ENCODE data around the gene LDAH.

LDAH gene

DNA sequence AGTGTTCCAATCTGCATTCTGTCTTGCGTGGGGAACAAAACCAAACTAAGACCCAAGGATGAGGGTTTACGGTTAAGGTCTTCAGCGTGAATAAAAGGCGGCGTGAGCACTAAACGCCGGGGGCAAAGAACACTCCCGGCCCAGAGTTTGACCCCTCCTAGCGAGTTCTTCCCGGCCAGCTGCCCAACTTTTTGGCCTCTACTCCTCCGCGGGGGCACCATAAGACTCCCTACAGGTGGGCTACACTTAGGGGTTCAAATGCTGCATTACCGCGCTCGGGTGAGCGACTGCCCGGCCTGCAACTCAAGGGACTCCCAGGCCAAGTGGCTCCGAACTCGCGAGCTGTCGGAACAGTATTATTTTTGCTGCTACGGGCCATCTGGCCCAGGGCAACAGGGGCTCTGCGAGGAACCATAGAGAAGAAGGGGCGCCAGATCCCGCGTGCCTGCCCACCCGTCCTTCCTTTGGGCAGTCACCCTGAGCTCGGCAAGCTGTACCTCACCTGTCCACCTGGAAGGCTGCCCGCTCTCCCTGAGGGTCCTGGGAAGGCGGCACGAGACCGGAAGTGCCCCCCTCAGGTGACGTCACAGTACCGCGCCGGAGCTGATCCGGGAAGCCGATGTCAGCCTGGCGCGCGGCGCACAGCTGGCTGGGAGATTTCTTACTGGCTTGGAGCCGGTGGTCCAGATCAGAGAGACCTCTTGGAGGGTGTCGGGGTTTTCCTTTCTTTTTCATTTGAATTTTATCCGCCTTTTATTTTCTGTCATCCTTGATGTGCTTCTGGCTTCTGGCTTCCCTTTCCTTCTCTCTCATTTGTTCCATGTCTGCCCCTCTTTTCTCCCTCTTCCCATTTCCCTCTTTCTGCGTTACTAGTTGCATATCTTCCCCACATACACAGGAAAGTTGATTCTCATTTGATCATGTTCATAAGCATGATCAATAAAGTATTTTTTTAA lies at the start of gene LDAH:
Gene LDAH (minus strand): TSS at position 567 of the 956 bp plus-strand sequence. CDS start 21,638 bp downstream, outside the sequence.
- peak within 1 kb of the TSS; percentile 93 for H3K9ac ChIP-seq (ENCODE audit: low read length)
- no peaks in the 10 kb centered on the region for H3K9me3 ChIP-seq (ENCODE audit: control insufficient read depth, low read length)
- H3K4me1 ChIP-seq (ENCODE audit: control insufficient read depth, insufficient read depth, low read length) = no peaks in the 10 kb centered on the region
- H3K36me3 ChIP-seq (ENCODE audit: control insufficient read depth, insufficient read depth, low read length) = no peaks in the 10 kb centered on the region
- H3K27me3 ChIP-seq (ENCODE audit: control insufficient read depth, insufficient read depth, low read length) = peaks cover 4% of the 10 kb centered on the region
- H3K4me3 ChIP-seq (ENCODE audit: low read length) = peak within 1 kb of the TSS; percentile 99

- Histone ChIP-seq H3K4me1 (ENCODE audit: control insufficient read depth, insufficient read depth, low read length) (no peaks in the 10 kb centered on the region), H3K4me3 (ENCODE audit: low read length) (no peak overlapping the region)
These were observed 45.5 kb upstream of the LDAH start for GRCh38 chr2:20868377-20868776.

GRCh38 chr2:20862850-20863249 lies 39.9 kb upstream of the LDAH start:
- Histone ChIP-seq H3K36me3 (ENCODE audit: control insufficient read depth, insufficient read depth, low read length) (no peaks in the 10 kb centered on the region), H3K4me3 (ENCODE audit: low read length) (no peak overlapping the region), H3K9me3 (ENCODE audit: control insufficient read depth, low read length) (no peaks in the 10 kb centered on the region), H3K9ac (ENCODE audit: low read length) (no peak overlapping the region), H3K4me1 (ENCODE audit: control insufficient read depth, insufficient read depth, low read length) (no peaks in the 10 kb centered on the region), H3K27me3 (ENCODE audit: control insufficient read depth, insufficient read depth, low read length) (no peaks in the 10 kb centered on the region)

More at GRCh38 chr2:20868377-20868776, 45.5 kb upstream of the LDAH start:
- no peaks in the 10 kb centered on the region for H3K9me3 ChIP-seq (ENCODE audit: control insufficient read depth, low read length)
- H3K36me3 ChIP-seq (ENCODE audit: control insufficient read depth, insufficient read depth, low read length) = no peaks in the 10 kb centered on the region
- no peak overlapping the region for H3K9ac ChIP-seq (ENCODE audit: low read length)
- no peaks in the 10 kb centered on the region for H3K27me3 ChIP-seq (ENCODE audit: control insufficient read depth, insufficient read depth, low read length)

GRCh38 chr2:20855456-20855855 lies 32.6 kb upstream of the LDAH start:
- H3K36me3 ChIP-seq (ENCODE audit: control insufficient read depth, insufficient read depth, low read length) = no peaks in the 10 kb centered on the region
- H3K4me3 ChIP-seq (ENCODE audit: low read length) = no peak overlapping the region
- H3K9me3 ChIP-seq (ENCODE audit: control insufficient read depth, low read length) = no peaks in the 10 kb centered on the region
- H3K27me3 ChIP-seq (ENCODE audit: control insufficient read depth, insufficient read depth, low read length) = no peaks in the 10 kb centered on the region
- H3K4me1 ChIP-seq (ENCODE audit: control insufficient read depth, insufficient read depth, low read length) = no peaks in the 10 kb centered on the region
- H3K9ac ChIP-seq (ENCODE audit: low read length) = no peak overlapping the region

- H3K9me3 ChIP-seq (ENCODE audit: control insufficient read depth, low read length) = no peaks in the 10 kb centered on the region
- no peaks in the 10 kb centered on the region for H3K4me1 ChIP-seq (ENCODE audit: control insufficient read depth, insufficient read depth, low read length)
- no peaks in the 10 kb centered on the region for H3K36me3 ChIP-seq (ENCODE audit: control insufficient read depth, insufficient read depth, low read length)
- H3K9ac ChIP-seq (ENCODE audit: low read length) = no peak overlapping the region
- H3K27me3 ChIP-seq (ENCODE audit: control insufficient read depth, insufficient read depth, low read length) = no peaks in the 10 kb centered on the region
- no peak overlapping the region for H3K4me3 ChIP-seq (ENCODE audit: low read length)
These were observed 29.8 kb upstream of the LDAH start for GRCh38 chr2:20852670-20853069.

DNA sequence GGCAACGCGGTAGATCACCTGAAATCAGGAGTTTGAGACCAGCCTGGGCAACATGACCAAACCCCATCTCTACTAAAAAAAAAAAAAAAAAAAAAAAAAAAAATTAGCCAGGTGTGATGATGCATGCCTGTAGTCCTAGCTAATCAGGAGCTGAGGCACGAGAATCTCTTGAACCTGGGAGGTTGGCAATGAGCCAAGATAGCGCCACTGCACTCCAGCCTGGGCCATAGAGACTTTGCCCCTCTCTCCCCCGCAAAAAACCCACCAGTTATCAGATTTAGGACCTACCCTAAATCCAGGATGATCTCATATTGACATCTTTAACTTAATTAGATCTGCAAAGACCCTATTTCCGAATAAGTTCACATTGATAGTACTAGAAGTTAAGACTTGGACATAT lies 29.2 kb upstream of the LDAH start:
- Histone ChIP-seq H3K27me3 (ENCODE audit: control insufficient read depth, insufficient read depth, low read length) (no peaks in the 10 kb centered on the region), H3K36me3 (ENCODE audit: control insufficient read depth, insufficient read depth, low read length) (no peaks in the 10 kb centered on the region), H3K4me1 (ENCODE audit: control insufficient read depth, insufficient read depth, low read length) (no peaks in the 10 kb centered on the region), H3K9ac (ENCODE audit: low read length) (no peak overlapping the region), H3K4me3 (ENCODE audit: low read length) (no peak overlapping the region), H3K9me3 (ENCODE audit: control insufficient read depth, low read length) (no peaks in the 10 kb centered on the region)

DNA sequence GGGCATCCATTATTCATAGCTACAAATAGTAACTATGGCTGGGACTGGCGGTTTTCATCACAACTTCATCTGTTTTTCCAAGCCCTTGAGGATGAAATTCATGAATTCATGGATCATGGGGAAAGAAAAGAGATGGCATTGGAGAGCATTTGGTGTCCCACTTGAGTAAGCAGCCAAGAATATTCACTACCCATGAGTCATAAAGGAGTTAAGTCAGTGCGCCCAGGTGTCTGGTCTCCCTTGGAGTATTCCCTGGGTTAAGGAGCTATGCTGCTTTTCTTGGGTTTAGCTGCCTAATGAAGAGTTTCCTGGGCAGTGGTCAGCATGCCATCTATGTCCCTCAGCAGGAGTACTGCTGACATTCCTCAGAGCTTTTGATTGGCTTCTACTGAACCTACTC lies 21.3 kb upstream of the LDAH start:
- H3K4me1 ChIP-seq (ENCODE audit: control insufficient read depth, insufficient read depth, low read length) = no peaks in the 10 kb centered on the region
- no peaks in the 10 kb centered on the region for H3K9me3 ChIP-seq (ENCODE audit: control insufficient read depth, low read length)
- no peak overlapping the region for H3K4me3 ChIP-seq (ENCODE audit: low read length)
- no peaks in the 10 kb centered on the region for H3K36me3 ChIP-seq (ENCODE audit: control insufficient read depth, insufficient read depth, low read length)
- H3K9ac ChIP-seq (ENCODE audit: low read length) = no peak overlapping the region
- H3K27me3 ChIP-seq (ENCODE audit: control insufficient read depth, insufficient read depth, low read length) = peaks cover 6% of the 10 kb centered on the region

GRCh38 chr2:20839052-20839451 lies 16.2 kb upstream of the LDAH start:
- no peaks in the 10 kb centered on the region for H3K9me3 ChIP-seq (ENCODE audit: control insufficient read depth, low read length)
- H3K36me3 ChIP-seq (ENCODE audit: control insufficient read depth, insufficient read depth, low read length) = no peaks in the 10 kb centered on the region
- H3K9ac ChIP-seq (ENCODE audit: low read length) = no peak overlapping the region
- H3K4me1 ChIP-seq (ENCODE audit: control insufficient read depth, insufficient read depth, low read length) = no peaks in the 10 kb centered on the region
- H3K4me3 ChIP-seq (ENCODE audit: low read length) = no peak overlapping the region
- peaks cover 6% of the 10 kb centered on the region for H3K27me3 ChIP-seq (ENCODE audit: control insufficient read depth, insufficient read depth, low read length)

- H3K36me3 ChIP-seq (ENCODE audit: control insufficient read depth, insufficient read depth, low read length) = no peaks in the 10 kb centered on the region
- H3K4me1 ChIP-seq (ENCODE audit: control insufficient read depth, insufficient read depth, low read length) = no peaks in the 10 kb centered on the region
- H3K4me3 ChIP-seq (ENCODE audit: low read length) = no peak overlapping the region
- H3K9ac ChIP-seq (ENCODE audit: low read length) = no peak overlapping the region
- H3K27me3 ChIP-seq (ENCODE audit: control insufficient read depth, insufficient read depth, low read length) = peaks cover 9% of the 10 kb centered on the region
- no peaks in the 10 kb centered on the region for H3K9me3 ChIP-seq (ENCODE audit: control insufficient read depth, low read length)
These were observed 15.1 kb upstream of the LDAH start for GRCh38 chr2:20838016-20838415.

DNA sequence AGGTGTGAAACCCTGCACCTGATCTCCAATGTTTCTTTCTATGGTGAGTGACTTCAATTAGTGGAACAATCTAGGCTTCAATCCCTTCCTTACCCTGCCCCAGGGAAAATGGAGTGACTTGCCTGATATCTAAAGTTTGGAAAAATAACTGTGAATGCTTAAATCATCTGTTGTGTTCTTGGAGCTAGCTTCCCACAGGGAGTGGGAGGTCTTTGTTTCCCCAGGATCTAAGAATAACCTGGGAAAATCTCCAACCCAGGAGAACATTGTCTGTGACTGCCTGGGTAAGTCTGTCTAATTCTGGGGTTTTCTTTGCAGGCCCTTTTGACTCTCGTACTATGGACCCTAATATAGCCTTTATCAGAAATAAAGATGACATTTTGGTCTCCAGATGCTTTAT lies 13.6 kb upstream of the LDAH start:
- H3K9ac ChIP-seq (ENCODE audit: low read length) = no peak overlapping the region
- H3K36me3 ChIP-seq (ENCODE audit: control insufficient read depth, insufficient read depth, low read length) = no peaks in the 10 kb centered on the region
- no peaks in the 10 kb centered on the region for H3K4me1 ChIP-seq (ENCODE audit: control insufficient read depth, insufficient read depth, low read length)
- H3K9me3 ChIP-seq (ENCODE audit: control insufficient read depth, low read length) = no peaks in the 10 kb centered on the region
- H3K4me3 ChIP-seq (ENCODE audit: low read length) = no peak overlapping the region
- H3K27me3 ChIP-seq (ENCODE audit: control insufficient read depth, insufficient read depth, low read length) = peaks cover 3% of the 10 kb centered on the region

- Histone ChIP-seq H3K36me3 (ENCODE audit: control insufficient read depth, insufficient read depth, low read length) (no peaks in the 10 kb centered on the region), H3K9me3 (ENCODE audit: control insufficient read depth, low read length) (no peaks in the 10 kb centered on the region), H3K4me1 (ENCODE audit: control insufficient read depth, insufficient read depth, low read length) (no peaks in the 10 kb centered on the region), H3K9ac (ENCODE audit: low read length) (no peak overlapping the region), H3K4me3 (ENCODE audit: low read length) (no peak overlapping the region), H3K27me3 (ENCODE audit: control insufficient read depth, insufficient read depth, low read length) (peaks cover 8% of the 10 kb centered on the region)
These were observed 11.4 kb upstream of the LDAH start for GRCh38 chr2:20834331-20834730.

DNA sequence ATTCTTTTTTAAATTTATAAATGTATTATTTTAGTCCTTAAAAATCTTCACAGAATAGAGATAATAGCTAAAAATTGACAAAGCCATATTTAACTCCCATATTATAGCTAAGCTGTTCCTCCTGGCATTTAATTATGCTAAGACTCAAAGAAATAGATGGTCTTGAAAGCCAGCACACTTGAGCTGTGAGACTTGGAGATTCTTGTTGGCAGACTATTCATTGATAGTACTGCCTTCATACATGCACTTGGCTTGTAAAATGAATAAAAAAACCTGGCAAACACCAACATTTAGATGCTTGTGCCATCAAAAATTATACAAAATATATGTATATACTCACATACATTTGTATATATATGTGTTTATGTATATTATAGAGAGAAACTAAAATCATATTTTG lies 9.7 kb upstream of the LDAH start:
- H3K4me1 ChIP-seq (ENCODE audit: control insufficient read depth, insufficient read depth, low read length) = no peaks in the 10 kb centered on the region

More for the DNA sequence above, 9.7 kb upstream of the LDAH start:
- H3K9me3 ChIP-seq (ENCODE audit: control insufficient read depth, low read length) = no peaks in the 10 kb centered on the region
- H3K36me3 ChIP-seq (ENCODE audit: control insufficient read depth, insufficient read depth, low read length) = no peaks in the 10 kb centered on the region
- H3K4me3 ChIP-seq (ENCODE audit: low read length) = no peak overlapping the region
- H3K9ac ChIP-seq (ENCODE audit: low read length) = no peak overlapping the region
- peaks cover 8% of the 10 kb centered on the region for H3K27me3 ChIP-seq (ENCODE audit: control insufficient read depth, insufficient read depth, low read length)
